Activated CD4-positive, alpha-beta T cell treated with anti-CD3 and anti-CD28 coated beads, Interleukin-10, Interleukin-2, amounts not matched to agents 100 ng/mL and 50 ng/mL, durations not matched to agents 16 hours and 8 hours (primary cell): ENCODE measurements around the gene PSPN.
"Not testable (repeated sequence)": the region's sequence is repeated elsewhere in the genome, so short reads cannot be mapped to it uniquely, and the experiment has no call there.

Source experiments
- DNase-seq: peaks from one replicate; pipeline ENCODE4 v3.0.0-alpha.2; 2020

PSPN gene

DNA sequence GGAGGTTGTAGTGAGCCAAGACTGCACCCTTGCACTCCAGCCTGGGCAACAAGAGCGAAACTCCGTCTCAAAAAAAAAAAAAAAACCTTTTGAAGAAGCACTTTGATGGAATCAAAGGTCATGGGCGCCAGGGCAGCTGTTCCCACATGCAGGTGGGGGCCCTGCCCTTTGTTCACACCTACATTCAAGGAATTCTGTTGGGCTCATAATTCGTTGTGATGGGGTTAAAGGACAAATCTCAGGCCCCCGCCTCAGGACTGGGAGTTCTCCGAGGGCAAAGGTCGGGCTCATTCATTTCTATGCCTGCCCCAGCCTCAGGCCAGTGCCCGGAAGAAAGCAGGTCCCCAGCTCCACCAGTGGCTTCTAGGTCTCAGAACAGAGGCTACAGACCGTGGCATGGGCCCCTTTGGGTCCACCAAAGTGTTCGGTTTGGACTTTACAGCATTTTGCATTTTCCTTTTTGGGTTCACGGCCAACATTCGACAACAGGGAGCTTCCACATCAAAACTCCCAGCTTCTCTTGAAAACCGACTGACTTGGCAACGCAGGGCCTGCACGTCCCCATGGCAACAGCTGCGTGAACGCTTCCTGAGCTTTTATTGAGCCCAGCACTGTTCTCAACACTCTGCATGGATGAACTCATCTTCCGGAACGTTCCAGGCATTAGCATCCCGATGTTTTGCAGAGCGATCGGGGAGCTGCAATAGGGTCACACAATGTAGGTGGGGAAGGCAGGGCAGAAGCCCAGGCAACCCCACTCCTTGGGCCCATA, 27.3 kb upstream of the PSPN start:
- no peak for DNase-seq

DNA sequence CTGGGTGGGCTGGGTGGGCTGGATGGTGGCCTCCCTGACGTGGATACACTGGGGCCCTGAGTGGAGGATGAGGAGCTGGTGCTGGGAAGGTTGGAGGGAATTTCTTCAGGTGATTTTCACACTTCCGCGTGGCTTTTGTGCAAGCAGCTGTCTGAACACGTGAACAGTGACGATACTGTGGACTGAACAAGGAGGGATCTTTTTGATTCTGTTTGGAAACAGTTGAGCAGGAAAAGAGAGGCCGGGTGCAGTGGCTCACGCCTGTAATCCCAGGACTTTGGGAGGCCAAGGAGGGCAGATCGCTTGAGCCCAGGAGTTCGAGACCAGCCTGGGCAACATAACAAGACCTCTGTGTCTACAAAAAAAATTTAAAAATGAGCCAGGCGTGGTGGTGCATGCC, 26.3 kb upstream of the PSPN start:
- DNase-seq: no peak

DNA sequence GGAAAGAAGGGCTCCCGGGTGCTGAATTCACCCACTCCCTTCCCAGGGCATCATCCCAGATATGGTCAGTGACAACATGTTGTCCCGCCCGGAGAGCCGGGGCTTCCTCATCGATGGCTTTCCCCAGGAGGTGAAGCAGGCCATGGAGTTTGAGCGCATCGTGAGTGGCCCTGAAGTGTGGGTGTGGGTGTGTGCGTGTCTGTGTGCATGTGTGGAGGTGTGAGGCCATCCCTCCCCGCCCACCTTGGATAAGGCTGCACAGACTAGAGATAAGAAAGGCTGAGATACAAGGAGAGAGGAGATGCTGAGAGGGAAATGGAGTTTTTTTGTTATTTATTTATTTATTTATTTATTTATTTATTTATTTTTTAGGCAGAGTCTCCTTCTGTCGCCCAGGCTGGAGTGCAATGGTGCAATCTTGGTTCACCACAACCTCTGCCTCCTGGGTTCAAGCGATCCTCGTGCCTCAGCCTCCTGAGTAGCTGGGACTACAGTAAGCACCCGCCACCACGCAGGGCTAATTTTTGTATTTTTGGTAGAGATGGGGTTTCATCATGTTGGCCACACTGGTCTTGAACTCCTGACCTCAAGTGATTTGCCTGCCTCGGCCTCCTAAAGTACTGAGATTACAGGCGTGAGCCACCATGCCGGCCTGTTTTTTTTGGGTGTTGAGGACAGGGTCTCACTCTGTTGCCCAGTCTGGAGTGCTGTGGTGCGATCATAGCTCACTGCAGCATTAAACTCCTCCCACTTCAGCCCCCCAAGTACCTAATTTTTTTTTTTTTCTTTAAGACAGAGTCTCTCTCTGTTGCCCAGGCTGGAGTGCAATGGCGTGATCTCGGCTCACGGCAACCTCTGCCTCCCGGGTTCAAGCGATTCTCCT, 24.6 kb upstream of the PSPN start:
- not testable (repeated sequence) for DNase-seq

DNA sequence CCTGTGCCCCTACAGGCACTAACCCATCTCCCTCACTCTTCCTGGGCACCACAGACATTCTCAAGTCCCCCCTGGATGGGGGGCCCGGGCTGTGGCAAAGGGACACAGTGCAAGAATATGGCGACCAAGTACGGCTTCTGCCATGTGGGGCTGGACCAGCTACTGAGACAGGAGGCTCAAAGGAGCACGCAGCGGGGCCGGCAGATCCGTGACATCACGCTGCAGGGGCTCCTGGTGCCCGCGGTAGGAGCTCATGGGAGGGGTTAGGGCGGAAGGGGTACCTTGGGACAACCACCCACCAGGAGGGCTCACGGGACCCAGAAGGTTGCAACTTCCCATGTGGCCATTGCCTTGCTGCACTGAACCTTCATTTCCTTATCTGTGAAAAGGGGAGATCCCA, 20.6 kb upstream of the PSPN start:
- no peak for DNase-seq

DNA sequence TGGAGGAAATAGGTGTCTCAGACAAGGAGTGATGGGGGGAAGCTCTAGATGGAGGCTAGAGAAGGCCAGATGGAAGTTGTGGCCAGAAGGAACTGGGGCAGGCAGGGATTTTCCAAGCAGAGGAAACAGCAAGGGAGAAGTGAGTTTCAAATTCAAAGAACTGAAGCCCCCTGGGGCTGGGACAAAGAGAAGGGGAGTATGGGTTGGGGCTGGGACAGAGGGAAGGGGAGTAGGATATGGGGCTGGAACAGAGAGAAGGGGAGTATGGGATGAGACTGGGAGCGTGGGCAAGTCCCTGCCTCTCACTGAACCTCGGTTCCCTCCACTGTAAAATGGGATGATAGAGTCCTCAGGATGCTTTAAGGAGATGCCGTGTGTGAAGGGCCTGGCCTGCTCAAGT, 19.1 kb upstream of the PSPN start:
- DNase-seq: no peak

DNA sequence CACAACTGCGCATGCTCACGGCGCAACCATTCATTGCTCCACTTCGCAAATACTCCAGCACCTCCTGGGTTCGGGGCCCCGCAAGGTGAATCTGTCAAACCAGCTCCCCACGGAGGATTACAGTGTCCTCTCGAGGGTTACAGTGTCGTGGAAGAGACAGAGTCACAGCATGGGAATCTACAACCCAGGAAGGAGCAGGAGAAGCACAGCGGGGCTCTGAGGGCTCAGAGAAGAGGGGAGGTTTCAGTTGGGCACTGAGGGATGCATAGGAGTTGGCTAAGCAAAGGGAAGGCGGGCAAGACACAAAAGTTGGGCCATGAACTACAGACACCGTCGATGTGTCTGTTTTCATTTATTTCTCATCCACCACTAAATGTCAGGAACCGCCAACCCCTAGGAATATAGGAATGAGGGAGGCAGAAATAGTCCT, 18.3 kb upstream of the PSPN start:
- peak; percentile 83 for DNase-seq

DNA sequence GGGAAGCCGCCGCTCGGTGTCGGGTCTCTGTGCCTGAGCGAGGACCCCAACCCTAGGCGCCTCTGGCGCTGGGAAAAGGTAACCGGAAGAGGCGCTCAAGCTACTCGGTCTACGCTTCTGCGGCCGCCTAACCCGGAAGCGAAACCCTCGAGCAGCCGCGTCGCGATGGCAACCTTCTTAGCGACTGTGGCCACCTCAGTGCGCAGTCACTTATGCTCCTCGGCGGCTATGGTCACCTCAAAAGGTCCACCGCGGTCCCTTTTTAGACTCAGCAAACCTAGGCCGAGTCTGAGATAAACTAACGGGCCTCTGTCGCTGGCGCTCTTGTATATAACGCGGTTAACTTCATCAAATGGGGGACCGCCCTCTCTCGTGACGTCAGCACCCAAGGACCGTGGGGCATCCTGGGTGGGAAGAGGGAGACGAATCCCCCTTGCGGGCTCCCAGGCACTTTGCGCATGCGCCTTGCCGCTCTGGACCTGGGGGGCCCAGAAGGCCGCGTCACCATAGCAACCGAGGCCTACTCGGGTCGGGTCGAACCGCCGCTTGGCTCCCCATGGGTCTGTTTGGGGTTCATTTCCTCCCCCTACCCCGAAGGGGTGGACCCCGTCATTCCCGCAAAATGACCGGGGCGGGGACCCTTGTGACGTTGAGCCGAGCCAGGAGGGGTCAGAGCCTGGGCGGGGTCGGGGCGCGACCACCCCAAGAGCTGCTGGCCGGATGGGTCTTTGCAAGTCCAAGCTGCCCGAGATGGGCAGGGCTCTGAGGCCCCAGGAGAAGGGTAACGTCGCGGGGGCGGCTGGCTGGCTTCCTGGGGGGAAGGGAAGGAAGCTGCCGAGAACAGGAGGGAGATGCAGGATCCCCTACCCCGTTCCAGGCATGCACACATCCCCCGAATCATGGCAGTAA, 17.6 kb upstream of the PSPN start, which contains the start of gene GTF2F1:
Gene GTF2F1 (minus strand): TSS at position 91 of the 909 bp plus-strand sequence. CDS start 169 bp downstream, outside the sequence.
- peak; percentile 96 for DNase-seq

DNA sequence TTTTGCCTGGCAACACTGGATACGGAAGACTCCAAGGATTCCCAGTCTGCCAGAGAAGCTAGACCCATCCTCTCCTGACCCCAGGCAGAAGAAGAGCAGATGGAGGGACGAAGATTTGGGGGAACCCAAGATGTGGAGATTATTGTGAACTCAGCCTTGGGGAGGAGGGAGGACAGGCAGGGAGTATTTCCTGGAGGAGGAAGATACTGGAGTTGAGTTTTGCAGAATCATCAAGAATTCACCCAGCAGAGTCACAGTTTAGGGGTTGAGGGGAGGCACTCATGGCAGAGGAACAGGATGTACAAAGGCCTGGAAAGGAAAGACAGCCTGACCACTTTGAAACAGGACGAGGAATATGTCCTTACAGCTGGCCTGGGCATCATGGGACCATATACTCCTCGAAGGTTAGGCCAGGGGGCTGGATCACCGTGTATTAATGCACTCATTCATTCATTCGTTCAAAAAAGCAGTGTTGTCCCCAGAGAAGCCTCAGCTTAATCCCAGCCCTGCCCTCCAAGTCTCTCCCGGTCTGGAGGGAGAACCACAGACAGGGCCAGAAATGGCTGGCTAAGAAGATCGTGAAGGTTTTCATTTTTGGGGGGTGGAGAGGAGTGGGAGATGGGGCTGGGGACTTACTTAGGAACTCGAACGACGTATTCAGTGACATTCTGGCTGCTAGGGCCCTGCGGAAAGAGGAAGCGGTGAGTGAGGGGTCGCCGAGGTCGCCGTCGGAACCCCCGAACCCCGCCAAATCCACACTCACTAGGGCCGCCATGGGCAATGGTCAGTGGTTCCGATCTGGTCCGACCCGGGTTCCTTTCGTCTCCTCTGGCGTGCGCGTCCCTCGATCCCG, 16.7 kb upstream of the PSPN start:
- DNase-seq: no peak

DNA sequence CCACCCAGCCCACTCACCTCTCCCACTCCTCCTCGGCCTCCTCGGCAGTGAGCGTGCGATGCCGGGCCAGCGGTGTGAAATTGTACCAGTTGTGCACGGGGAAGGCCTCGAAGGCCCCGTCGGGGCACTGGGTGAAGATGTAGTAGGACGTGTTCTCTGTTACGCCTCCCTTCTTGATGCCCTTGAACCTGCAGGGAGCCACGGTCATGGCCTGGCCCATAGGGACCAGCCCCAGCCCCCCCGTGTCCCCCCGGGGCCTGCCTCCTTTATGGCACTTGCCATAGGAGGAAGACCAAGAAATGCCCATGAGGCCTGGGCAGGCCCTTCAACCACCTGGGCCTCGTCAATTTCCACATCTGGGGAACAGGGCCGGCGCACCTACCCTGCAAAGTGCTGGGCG, 11.6 kb upstream of the PSPN start:
- DNase-seq: no peak

DNA sequence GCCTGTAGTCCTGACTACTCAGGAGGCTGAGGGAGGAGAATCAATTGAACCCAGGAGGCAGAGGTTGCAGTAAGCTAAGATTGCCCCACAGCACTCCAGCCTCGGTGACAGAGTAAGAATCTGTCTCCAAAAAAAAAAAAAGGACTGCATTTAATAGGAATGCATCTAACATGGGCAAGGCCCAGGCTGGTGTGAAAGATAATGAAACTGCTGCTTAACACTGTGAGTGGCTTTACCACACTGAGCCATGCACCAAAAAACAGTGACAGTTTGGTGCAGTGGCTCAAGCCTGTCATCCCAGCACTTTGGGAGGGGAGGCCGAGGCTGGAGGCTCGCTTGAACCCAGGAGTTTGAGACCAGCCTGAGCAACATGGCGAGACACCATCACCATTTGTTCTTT, 8.6 kb upstream of the PSPN start:
- DNase-seq: no peak

DNA sequence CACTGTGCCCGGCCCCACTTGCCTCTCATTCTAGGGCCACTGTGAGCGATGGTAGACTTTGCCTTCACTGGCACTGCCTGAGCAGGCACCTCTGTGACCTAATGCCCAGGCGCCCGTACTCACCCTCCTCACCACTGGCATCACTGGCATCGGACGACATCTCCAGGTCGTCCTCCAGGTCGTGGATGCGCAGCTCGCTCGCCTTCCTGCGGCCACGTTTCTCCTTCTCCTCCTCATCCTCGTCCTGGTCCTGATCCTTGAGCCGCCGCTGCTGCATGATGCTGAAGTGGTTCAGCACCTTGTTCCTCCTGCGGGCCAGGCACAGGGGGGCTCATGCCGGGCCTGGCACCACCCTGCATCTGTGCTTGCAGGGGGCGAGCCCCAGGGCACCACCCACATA, 7.5 kb upstream of the PSPN start:
- no peak for DNase-seq

DNA sequence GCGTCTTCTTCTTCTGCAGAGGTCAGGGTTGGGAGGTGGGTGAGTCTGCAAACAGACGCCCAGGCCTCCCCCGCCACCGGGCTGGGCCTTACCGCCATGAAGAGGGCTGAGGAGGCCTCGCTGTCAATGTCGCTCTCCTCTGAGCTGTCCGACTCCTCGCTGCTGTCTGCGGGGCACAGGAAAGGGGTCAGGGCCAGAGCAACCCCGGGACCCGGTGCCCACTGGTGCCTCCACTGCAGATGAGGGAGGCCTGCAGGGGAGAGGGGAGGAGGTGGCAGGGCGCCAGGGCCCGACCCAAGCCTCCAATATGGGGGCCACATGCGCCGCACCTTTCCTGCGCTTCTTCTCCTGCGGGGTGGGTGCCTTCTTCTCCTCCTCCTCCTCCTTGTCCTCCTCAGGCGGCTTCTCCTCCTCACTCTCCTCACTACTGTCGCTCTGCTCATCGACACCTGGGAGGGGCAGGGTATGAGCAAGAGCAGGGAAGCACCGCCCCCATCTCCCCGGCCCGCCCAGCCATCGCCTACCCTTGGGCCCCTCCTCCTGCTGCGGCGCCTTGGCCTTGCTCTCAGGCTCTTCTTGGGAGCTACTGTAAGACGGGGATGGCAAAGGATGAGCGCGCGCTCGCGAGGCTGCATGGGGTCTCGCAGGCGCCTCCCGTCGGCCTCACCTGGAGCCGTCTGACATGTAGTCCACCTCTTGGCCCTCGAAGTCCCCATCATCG, 5.5 kb upstream of the PSPN start:
- no peak for DNase-seq

DNA sequence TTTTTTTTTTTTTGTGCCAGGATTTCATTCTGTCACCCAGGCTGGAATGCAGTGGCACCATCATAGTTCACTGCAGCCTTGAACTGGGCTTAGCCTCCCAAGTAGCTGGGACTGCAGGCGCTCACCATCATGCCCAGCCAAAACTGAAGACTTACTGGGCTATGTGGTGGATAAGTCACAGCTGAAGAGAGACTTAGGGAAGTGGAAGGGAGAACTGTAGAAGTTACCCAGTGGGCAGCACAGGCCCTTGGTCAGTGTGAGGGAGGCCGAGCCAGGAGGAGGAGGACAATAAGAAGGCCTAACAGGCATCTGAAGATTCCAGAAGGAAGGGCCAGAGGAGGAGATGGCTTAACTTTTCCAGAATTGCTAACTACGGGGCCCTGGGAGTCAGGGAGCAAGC, 4.0 kb upstream of the PSPN start:
- DNase-seq: no peak

DNA sequence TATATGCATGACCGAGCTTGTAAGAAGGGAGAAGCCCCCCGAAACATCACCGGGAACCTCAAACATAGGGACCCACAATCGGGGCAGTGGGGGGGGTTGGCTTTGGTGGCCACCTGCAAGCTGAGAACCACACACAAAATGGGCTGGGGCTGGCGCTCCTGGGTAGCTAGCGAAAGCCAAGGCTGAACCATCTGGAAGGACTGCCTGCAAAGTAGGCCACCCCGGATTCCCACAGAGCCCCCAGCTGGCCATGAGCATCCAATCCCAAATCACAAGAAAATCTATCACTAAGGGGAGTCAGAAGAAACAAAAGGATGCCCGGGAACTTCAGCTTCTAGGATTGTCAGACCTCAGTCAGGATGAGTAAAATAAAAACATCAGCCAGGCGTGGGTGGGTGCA, 2.8 kb upstream of the PSPN start:
- no peak for DNase-seq

DNA sequence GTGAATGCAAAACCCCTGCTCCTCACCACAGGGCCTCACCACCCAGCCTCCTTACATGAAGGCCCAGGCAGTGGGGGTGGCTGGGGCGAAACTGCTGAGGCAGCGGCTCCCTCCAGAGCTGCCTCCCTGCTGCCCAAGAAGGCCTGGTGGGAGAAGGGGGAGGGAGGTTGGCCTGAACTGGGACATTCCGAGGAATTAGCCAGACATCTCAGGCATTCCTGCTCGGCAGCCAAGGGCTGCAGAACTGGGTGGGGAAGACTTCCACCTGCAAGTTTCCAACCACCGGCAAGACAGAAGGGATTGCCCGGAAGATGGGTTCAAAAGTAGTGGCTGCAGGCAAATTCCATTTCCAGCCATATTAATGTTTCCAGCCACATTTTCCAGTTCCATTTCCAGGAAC, 2.3 kb upstream of the PSPN start:
- no peak for DNase-seq

DNA sequence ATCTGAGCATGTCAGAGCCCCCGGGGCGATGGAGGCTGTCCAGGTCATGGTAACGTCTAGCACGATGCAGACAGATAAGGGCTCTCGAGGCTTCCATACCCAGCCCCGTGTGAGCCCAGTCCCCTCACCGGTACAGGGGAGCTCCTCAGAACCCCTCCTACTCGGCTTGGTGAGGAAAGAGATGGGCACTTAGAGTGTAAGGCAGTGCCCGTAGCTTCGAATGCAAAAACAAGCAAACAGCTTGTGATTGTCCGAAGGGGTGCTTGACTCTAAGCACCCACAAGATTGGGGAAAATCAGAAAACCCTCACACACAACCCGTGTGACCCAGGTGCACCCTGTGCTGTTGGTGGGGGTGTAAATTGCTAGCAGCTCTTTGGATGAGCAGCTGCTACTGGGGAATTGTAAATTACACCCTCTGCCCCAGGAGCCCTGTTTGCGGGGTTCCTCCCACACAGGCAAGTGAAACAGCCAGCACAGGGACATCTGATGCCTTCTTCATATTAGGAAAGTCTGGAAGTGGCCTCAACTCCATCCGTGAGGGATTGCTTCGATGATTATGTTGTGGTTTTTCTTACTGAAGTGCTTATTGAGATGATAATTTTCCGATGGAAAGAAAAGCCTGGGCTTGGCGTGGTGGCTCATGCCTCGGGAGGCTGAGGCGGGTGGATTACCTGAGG, 918 bp upstream of the PSPN start:
- DNase-seq: no peak

DNA sequence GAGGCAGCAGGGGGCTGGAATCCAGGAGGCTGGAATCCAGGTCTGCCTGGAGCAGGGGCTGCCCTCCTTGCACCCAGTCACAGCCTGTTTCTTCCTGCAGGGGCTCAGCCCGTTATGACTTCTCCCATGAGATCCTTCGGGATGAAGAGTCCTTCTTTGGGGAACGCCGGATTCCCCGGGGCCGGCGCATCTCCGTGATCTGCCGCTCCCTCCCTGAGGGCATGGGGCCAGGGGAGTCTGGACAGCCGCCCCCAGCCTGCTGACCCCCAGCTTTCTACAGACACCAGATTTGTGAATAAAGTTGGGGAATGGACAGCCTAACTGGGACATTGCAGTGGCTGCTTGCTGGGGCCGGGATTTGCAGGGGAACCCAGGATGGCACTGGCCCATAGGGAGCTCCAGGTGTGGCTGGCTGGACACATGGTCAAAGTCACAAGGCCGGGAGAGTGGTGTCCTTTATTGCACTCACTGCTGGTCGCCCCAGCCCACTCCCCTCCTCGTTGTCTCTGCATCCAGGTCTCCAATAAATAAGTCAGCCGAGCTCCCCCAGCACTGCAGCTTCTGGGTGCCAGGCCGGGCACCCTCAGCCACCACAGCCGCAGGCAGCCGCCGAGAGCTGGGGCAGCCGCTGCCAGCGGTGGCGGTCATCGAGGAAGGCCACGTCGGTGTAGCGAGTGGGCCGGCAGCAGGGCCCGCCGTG, 872 bp downstream of the PSPN start:
- DNase-seq: no peak

DNA sequence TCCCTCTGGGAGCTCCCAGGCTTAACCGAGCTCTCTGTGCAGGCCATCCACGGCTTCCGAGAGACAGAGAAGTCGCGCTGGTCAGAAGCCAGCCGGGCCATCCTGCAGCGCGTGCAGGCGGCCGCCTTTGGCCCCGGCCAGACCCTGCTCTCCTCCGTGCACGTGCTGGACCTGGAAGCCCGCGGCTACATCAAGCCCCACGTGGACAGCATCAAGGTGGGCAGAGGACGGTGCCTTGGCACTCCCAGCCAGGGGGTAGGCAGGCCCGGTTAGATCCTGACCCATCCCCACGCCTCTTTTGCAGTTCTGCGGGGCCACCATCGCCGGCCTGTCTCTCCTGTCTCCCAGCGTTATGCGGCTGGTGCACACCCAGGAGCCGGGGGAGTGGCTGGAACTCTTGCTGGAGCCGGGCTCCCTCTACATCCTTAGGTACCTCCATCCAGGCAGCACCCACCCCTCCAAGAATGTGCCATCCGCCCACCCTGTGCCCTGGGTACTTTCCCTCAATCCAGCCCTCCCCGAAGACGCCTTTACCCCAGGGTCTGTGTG, 1.5 kb downstream of the PSPN start:
- DNase-seq: no peak

DNA sequence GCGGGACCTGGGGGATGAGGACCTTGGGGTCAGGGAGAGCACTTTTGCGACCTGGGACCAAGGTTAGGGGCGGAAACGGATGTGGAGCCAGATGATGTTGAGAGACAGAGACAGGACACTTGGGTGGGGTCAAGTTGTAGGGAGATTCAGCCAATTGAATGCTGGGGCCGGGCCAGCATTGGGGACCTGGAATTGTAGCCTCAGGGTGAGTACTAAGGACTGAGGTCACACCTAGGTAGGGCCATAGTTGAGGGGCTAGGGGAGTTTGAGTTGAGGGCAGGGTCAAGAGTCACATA, 2.0 kb downstream of the PSPN start:
- DNase-seq: no peak
